Measurements from ENCODE around the gene PLPPR4. TPM values are rescaled to one million over a fixed set of nuclear protein-coding genes. Genes with fewer than 3 reads are reported as not detected.

PLPPR4 gene
- total RNA-seq, 3 donors from 2014 or later (not counting 1 experiment from before 2014, with no cell fraction given), result 0.05 TPM; not detected in 2

DNA sequence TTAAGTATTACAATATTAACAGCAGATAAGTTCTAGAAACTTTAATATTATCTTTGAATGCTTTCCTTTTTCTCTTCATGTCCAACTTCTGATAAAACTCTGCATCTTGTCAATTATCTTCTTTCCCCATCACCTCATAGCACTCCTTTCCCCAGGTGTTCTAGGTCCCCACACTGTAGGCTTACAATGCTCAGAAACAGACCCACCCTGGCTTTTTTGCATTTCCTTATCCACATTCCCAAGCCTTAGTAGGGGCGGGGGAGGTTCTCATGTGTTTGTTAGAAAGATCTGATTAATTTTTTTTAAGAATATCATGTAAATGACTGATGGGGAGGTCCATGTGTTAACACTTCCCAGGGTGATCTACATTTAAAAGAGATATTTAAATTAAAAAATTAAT is 63.9 kb downstream of the PLPPR4 start:
- Histone ChIP-seq H3K4me1 (ENCODE audit: control insufficient read depth, insufficient read depth, low read length) (no peaks in the 10 kb centered on the region), H3K27me3 (ENCODE audit: control insufficient read depth, insufficient read depth, low read length) (no peaks in the 10 kb centered on the region), H3K36me3 (ENCODE audit: control insufficient read depth, insufficient read depth, low read length) (no peaks in the 10 kb centered on the region), H3K27ac (ENCODE audit: low read length) (no peak overlapping the region), H3K4me3 (ENCODE audit: low read length) (no peak overlapping the region), H3K9me3 (ENCODE audit: control insufficient read depth, insufficient read depth, low read length) (no peaks in the 10 kb centered on the region)
- WGBS (ENCODE audit: insufficient coverage), result no CpG with 5 or more reads among the region's 1 CpG
- intact Hi-C loops (cut with micrococcal nuclease), result no loop called here
- no peaks in the 10 kb centered on the region for H3K4me1 Mint-ChIP-seq
- no peak overlapping the region for H3K27ac Mint-ChIP-seq
- no peak overlapping the region for H3K4me3 Mint-ChIP-seq
- TF ChIP-seq, protein P1, sequence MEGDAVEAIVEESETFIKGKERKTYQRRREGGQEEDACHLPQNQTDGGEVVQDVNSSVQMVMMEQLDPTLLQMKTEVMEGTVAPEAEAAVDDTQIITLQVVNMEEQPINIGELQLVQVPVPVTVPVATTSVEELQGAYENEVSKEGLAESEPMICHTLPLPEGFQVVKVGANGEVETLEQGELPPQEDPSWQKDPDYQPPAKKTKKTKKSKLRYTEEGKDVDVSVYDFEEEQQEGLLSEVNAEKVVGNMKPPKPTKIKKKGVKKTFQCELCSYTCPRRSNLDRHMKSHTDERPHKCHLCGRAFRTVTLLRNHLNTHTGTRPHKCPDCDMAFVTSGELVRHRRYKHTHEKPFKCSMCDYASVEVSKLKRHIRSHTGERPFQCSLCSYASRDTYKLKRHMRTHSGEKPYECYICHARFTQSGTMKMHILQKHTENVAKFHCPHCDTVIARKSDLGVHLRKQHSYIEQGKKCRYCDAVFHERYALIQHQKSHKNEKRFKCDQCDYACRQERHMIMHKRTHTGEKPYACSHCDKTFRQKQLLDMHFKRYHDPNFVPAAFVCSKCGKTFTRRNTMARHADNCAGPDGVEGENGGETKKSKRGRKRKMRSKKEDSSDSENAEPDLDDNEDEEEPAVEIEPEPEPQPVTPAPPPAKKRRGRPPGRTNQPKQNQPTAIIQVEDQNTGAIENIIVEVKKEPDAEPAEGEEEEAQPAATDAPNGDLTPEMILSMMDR (IDR thresholded peaks at IDR 0.05), result no peak
- ATAC-seq (no peak), DNase-seq (no peak)
- no peaks in the 10 kb centered on the region for H3K27me3 Mint-ChIP-seq (ENCODE audit: low read depth in 2 of 2)
- no peaks in the 10 kb centered on the region for H3K36me3 Mint-ChIP-seq
- peaks cover 0 to 4% of the 10 kb centered on the region in 2 donors for H3K9me3 Mint-ChIP-seq

DNA sequence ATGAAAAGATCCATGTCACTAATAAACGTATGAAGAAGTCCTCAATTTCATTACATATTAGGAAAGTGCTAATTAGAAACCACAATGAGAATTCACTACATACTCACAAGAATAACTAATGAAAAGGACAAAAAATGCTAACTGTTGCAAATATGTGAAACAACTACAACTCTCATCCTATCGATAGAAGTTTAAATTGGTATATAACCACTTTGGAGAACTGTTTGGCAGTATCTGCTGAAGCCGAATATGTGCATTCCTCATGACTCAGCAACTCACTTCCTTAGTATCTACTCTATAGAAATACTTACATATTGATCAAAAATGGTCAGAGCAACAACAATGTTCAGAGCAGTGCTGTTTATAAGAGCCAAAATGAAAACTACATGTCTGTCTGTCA is 66.8 kb downstream of the PLPPR4 start:
- no peak overlapping the region for H3K27ac Mint-ChIP-seq
- peaks cover 0 to 2% of the 10 kb centered on the region in 2 donors for H3K9me3 Mint-ChIP-seq
- Histone ChIP-seq H3K4me3 (ENCODE audit: low read length) (no peak overlapping the region), H3K27ac (ENCODE audit: low read length) (no peak overlapping the region), H3K9me3 (ENCODE audit: control insufficient read depth, insufficient read depth, low read length) (no peaks in the 10 kb centered on the region), H3K36me3 (ENCODE audit: control insufficient read depth, insufficient read depth, low read length) (no peaks in the 10 kb centered on the region), H3K27me3 (ENCODE audit: control insufficient read depth, insufficient read depth, low read length) (no peaks in the 10 kb centered on the region), H3K4me1 (ENCODE audit: control insufficient read depth, insufficient read depth, low read length) (no peaks in the 10 kb centered on the region)
- DNase-seq (no peak), ATAC-seq (no peak)
- H3K4me1 Mint-ChIP-seq, result no peaks in the 10 kb centered on the region
- intact Hi-C loops (cut with micrococcal nuclease), result no loop called here
- no peaks in the 10 kb centered on the region for H3K36me3 Mint-ChIP-seq
- TF ChIP-seq, protein P1 (IDR thresholded peaks at IDR 0.05), result no peak
- no peaks in the 10 kb centered on the region for H3K27me3 Mint-ChIP-seq (ENCODE audit: low read depth in 2 of 2)
- H3K4me3 Mint-ChIP-seq, result no peak overlapping the region
- WGBS (ENCODE audit: insufficient coverage), result 84% methylated on average over 3 of the region's 3 CpGs

DNA sequence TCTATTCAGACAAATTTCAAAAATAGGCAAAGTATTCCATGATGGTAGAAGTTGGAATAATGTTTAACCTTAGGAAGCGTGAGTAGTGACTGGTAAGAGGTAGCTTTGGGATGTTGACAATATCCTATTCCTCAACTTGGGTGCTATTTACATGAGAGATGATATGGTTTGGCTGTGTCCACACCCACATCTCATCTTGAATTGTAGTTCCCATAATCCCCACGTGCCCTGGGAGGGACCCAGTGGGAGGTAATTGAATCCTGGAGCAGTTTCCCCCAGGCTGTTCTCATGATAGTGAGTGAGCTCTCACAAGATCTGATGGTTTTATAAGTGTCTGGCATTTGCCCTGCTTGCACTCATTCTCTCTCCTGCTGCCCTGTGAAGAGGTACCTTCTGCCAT is 67.3 kb downstream of the PLPPR4 start:
- Histone ChIP-seq H3K36me3 (ENCODE audit: control insufficient read depth, insufficient read depth, low read length) (no peaks in the 10 kb centered on the region), H3K4me3 (ENCODE audit: low read length) (no peak overlapping the region), H3K4me1 (ENCODE audit: control insufficient read depth, insufficient read depth, low read length) (no peaks in the 10 kb centered on the region), H3K9me3 (ENCODE audit: control insufficient read depth, insufficient read depth, low read length) (no peaks in the 10 kb centered on the region), H3K27me3 (ENCODE audit: control insufficient read depth, insufficient read depth, low read length) (no peaks in the 10 kb centered on the region), H3K27ac (ENCODE audit: low read length) (no peak overlapping the region)
- Mint-ChIP-seq H3K27ac (no peak overlapping the region), H3K27me3 (ENCODE audit: low read depth in 2 of 2) (no peaks in the 10 kb centered on the region), H3K9me3 (peaks cover 0 to 2% of the 10 kb centered on the region in 2 donors), H3K4me1 (no peaks in the 10 kb centered on the region), H3K36me3 (no peaks in the 10 kb centered on the region), H3K4me3 (no peak overlapping the region)
- intact Hi-C loops (cut with micrococcal nuclease), result no loop called here
- ATAC-seq (no peak), DNase-seq (no peak)
- WGBS (ENCODE audit: insufficient coverage), result 100% methylated on average over 1 of the region's 2 CpGs
- TF ChIP-seq, protein P1 (IDR thresholded peaks at IDR 0.05), result no peak

DNA sequence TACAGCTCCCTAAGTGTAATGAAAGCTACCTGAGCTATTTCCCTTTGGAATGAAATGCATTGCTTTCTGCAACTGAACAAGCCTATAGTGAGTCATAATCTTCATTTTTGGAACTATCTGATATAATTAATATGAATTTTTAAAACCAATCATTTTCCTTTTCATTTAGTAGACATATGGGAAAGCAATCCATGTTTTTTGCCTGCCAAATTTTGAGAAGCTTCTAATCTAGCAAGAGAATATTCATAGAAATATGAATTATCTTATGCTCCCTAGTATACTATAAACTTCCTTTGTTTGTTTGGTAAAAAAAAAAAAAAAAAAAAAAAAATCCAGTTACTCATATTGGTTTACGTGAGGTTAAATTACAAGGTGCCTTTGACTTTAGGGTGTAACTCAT is 68.3 kb downstream of the PLPPR4 start:
- no peaks in the 10 kb centered on the region for H3K27me3 Mint-ChIP-seq (ENCODE audit: low read depth in 2 of 2)

More for the DNA sequence above, 68.3 kb downstream of the PLPPR4 start:
- WGBS (ENCODE audit: insufficient coverage), result no CpG with 5 or more reads among the region's 1 CpG
- Histone ChIP-seq H3K9me3 (ENCODE audit: control insufficient read depth, insufficient read depth, low read length) (no peaks in the 10 kb centered on the region), H3K4me1 (ENCODE audit: control insufficient read depth, insufficient read depth, low read length) (no peaks in the 10 kb centered on the region), H3K4me3 (ENCODE audit: low read length) (no peak overlapping the region), H3K27ac (ENCODE audit: low read length) (no peak overlapping the region), H3K36me3 (ENCODE audit: control insufficient read depth, insufficient read depth, low read length) (no peaks in the 10 kb centered on the region), H3K27me3 (ENCODE audit: control insufficient read depth, insufficient read depth, low read length) (no peaks in the 10 kb centered on the region)
- Mint-ChIP-seq H3K9me3 (peaks cover 0 to 2% of the 10 kb centered on the region in 2 donors), H3K36me3 (no peaks in the 10 kb centered on the region), H3K4me3 (no peak overlapping the region), H3K27ac (no peak overlapping the region), H3K4me1 (no peaks in the 10 kb centered on the region)
- DNase-seq, result no peak
- intact Hi-C loops (cut with micrococcal nuclease), result no loop called here
- ATAC-seq, result no peak
- TF ChIP-seq, protein P1 (IDR thresholded peaks at IDR 0.05), result no peak

All from natural killer cell (primary cell).